Activated CD8-positive, alpha-beta memory T cell treated with anti-CD3 and anti-CD28 coated beads for 1 hour (primary cell): ENCODE results near the gene PAX2.

Source experiments
- DNase-seq, 2 donors: peaks; one replicate each; pipeline ENCODE4 v3.0.0-alpha.2; 2020; ENCODE audit warnings: low read depth in 1 of 2; ENCODE audit errors: extremely low read depth in 1 of 2

Gene PAX2

GRCh38 chr10:100723770-100724530 lies 21.4 kb upstream of the PAX2 start:
- DNase-seq, result no peak

- no peak for DNase-seq
These were observed 20.8 kb upstream of the PAX2 start for GRCh38 chr10:100724531-100725027.

GRCh38 chr10:100725071-100725471 lies 20.3 kb upstream of the PAX2 start:
- DNase-seq, result no peak

GRCh38 chr10:100725869-100726426 lies 19.4 kb upstream of the PAX2 start:
- no peak for DNase-seq

- no peak for DNase-seq
These were observed 17.6 kb upstream of the PAX2 start for GRCh38 chr10:100727808-100728207.

GRCh38 chr10:100728928-100729861 lies 16.2 kb upstream of the PAX2 start:
- no peak for DNase-seq

GRCh38 chr10:100729862-100730724 lies 15.3 kb upstream of the PAX2 start:
- no peak for DNase-seq

- no peak for DNase-seq
These were observed 14.5 kb upstream of the PAX2 start for GRCh38 chr10:100730725-100731406.

GRCh38 chr10:100731407-100732240 lies 13.8 kb upstream of the PAX2 start:
- DNase-seq, result no peak

GRCh38 chr10:100732241-100732596 lies 13.2 kb upstream of the PAX2 start:
- no peak for DNase-seq

- DNase-seq, result no peak
These were observed 12.1 kb upstream of the PAX2 start for GRCh38 chr10:100733329-100733728.

- DNase-seq, result no peak
These were observed 10.9 kb upstream of the PAX2 start for GRCh38 chr10:100734295-100735086.

- DNase-seq, result no peak
These were observed 10.4 kb upstream of the PAX2 start for GRCh38 chr10:100735087-100735336.

GRCh38 chr10:100735337-100736143 lies 9.8 kb upstream of the PAX2 start:
- DNase-seq, result no peak

- DNase-seq, result no peak
These were observed 9.1 kb upstream of the PAX2 start for GRCh38 chr10:100736144-100736808.

GRCh38 chr10:100736809-100737354 lies 8.5 kb upstream of the PAX2 start:
- DNase-seq, result no peak
